ENCODE measurements around the gene PABPC1L. TPM values are rescaled to one million over a fixed set of nuclear protein-coding genes. Genes with fewer than 3 reads are reported as not detected.

The PABPC1L gene
- total RNA-seq, 1 experiment from 2014 or later = 83.5 TPM

GRCh38 chr20:44954211-44954610, 44.4 kb downstream of the PABPC1L start:
- no peak overlapping the region for H3K9ac ChIP-seq (ENCODE audit: extremely low read depth, insufficient read length, low read length)
- no peak overlapping the region for H3K4me2 ChIP-seq (ENCODE audit: insufficient read depth, insufficient read length, low read length)
- Mint-ChIP-seq H3K27me3 (ENCODE audit: low read depth) (no peaks in the 10 kb centered on the region), H3K4me3 (no peak overlapping the region), H3K9me3 (no peaks in the 10 kb centered on the region), H3K27ac (no peak overlapping the region), H3K36me3 (ENCODE audit: insufficient read depth in 1 of 3, low read depth in 3 of 3) (peaks cover 40 to 84% (median 77%) of the 10 kb centered on the region in 3 experiments; a peak in 6 of 7 replicates), H3K4me1 (peaks cover 7 to 11% of the 10 kb centered on the region in 2 experiments)
- no peak overlapping the region for H2BK12ac ChIP-seq (ENCODE audit: insufficient read length, low read depth, low read length)
- no peaks in the 10 kb centered on the region for H3K79me2 ChIP-seq (ENCODE audit: insufficient read depth, low read length)
- H4K91ac ChIP-seq (ENCODE audit: insufficient read length, low read depth, low read length) = no peak overlapping the region
- H2BK5ac ChIP-seq (ENCODE audit: insufficient read length, low read length) = no peak overlapping the region
- no peak for TF ChIP-seq CTCF (conservative IDR thresholded peaks at IDR 0.05)
- no peak overlapping the region for H3K23ac ChIP-seq (ENCODE audit: insufficient read length, low read depth, low read length)
- no peak overlapping the region for H2BK20ac ChIP-seq (ENCODE audit: low read depth, low read length, poor library complexity, severe bottlenecking)
- H4K5ac ChIP-seq (ENCODE audit: insufficient read length, low read depth, low read length) = no peak overlapping the region
- no peak overlapping the region for H3T11ph ChIP-seq (ENCODE audit: low read length)
- no peak overlapping the region for H2BK15ac ChIP-seq (ENCODE audit: low read depth, low read length)
- H3K9me3 ChIP-seq (ENCODE audit: control insufficient read depth, low read depth, low read length) = no peaks in the 10 kb centered on the region
- no CpG with 5 or more reads among the region's 5 CpGs for WGBS (ENCODE audit: extremely low coverage, insufficient read length, low lambda C conversion rate)
- H2BK120ac ChIP-seq (ENCODE audit: low read depth, low read length, poor library complexity, severe bottlenecking) = no peak overlapping the region
- H3K27me3 ChIP-seq (ENCODE audit: insufficient read depth, low read length) = no peaks in the 10 kb centered on the region
- peaks cover 2% of the 10 kb centered on the region for H3K79me1 ChIP-seq (ENCODE audit: insufficient read depth, low read depth, low read length, poor library complexity, severe bottlenecking)
- 0 out of 2 replicates have a peak, but pooled peaks cover under 1% of the 10 kb centered on the region for H3K4me1 ChIP-seq (ENCODE audit: insufficient read depth, low read length)
- no peaks in the 10 kb centered on the region for H4K20me1 ChIP-seq (ENCODE audit: control insufficient read depth, insufficient read depth, insufficient read length)
- H3K14ac ChIP-seq (ENCODE audit: insufficient read depth, low read length) = no peak overlapping the region
- H2AFZ ChIP-seq (ENCODE audit: low read length) = no peak overlapping the region
- no peak overlapping the region for H3K27ac ChIP-seq (ENCODE audit: insufficient read length, low read depth, low read length)
- H4K8ac ChIP-seq (replicated peaks; ENCODE audit: insufficient read length, low read depth, low read length) = no peak overlapping the region
- DNase-seq = no peak
- no peaks in the 10 kb centered on the region for H3K23me2 ChIP-seq (ENCODE audit: insufficient read length, low read depth, low read length, poor library complexity, severe bottlenecking)
- no peak overlapping the region for H3K18ac ChIP-seq (ENCODE audit: insufficient read length, low read depth, low read length)
- no peak overlapping the region for H3K4ac ChIP-seq (ENCODE audit: low read depth, low read length)
- no peak overlapping the region for H2AK5ac ChIP-seq (ENCODE audit: insufficient read length, low read length)
- no peak overlapping the region for H3K56ac ChIP-seq (ENCODE audit: insufficient read length, low read depth, low read length)
